ENCODE results near the gene UBL4B. TPM values are rescaled to one million over a fixed set of nuclear protein-coding genes. Genes with fewer than 3 reads are reported as not detected.

The UBL4B gene
- total and polyA plus RNA-seq, 2 donors (not counting 3 experiments of a cell fraction or from before 2014, with no cell fraction given): not detected

DNA sequence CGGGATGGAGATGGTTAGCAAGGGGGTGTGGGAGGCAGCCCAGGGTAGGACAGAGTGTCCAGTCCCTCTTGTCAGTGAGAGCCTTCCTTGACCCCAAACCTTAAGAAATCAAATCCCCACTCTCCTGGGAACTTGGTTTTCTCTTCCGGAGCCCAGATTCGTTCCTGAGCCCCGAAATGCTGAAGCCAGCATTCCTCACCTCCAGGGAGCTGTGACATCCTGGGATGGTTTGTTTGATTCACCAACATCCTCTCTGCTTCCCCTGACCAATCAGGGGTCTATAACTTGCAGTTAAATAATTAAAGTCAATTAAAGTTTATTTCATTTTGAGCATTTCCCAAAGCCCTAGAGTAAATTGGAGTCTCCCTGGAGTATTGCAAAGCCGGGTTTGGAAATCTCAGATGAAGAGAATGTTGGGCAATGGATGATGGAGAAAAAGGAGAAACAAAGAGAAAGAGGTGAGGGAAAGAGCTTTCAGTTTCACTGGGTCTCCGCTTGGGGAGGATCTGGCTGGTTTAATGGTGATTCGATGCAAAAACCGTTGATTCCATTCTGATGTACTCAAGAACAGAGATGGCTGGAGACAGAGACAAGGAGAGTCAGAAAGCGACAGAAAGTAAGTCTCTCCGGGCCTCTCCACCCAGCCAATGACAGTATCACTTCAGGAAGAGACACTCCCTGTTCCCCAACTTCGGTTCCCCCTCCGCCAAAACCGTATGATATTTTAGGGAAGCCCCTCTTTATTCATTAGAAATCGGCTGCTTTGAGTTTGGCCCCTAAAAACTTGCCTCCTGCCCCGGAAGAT lies 29.0 kb upstream of the UBL4B start:
- CTCF ChIA-PET: interaction anchor here (1.5 to 2.0 kb wide), 3 partner anchors 8 to 30 kb away, joined by 4 to 6 read pairs (median 4); no protein-coding TSS in a partner anchor
- Histone ChIP-seq H3K4me3 (replicated peaks in 1 of 3; ENCODE audit: insufficient read depth in 1 of 3, low read depth in 1 of 3, low read length in 3 of 3) (no peak overlapping the region), H4K20me1 (replicated peaks; ENCODE audit: control insufficient read depth, extremely low read depth, insufficient read depth, low read length) (no peaks in the 10 kb centered on the region)

More for the DNA sequence above, 29.0 kb upstream of the UBL4B start:
- Histone ChIP-seq H3K79me2 (ENCODE audit: control insufficient read depth, insufficient read depth, low read length) (no peaks in the 10 kb centered on the region), H3K27me3 (ENCODE audit: control insufficient read depth in 2 of 2, insufficient read depth in 2 of 2, low read length in 2 of 2) (peaks cover 57 to 58% of the 10 kb centered on the region in 2 experiments), H3K4me1 (ENCODE audit: control insufficient read depth, extremely low read depth, insufficient read depth, low read length) (peaks cover 6% of the 10 kb centered on the region), H3K27ac (ENCODE audit: insufficient read depth, low read depth, low read length) (no peak overlapping the region), H3K9me1 (replicated peaks; ENCODE audit: control insufficient read depth, extremely low read depth, insufficient read depth, low read length) (no peaks in the 10 kb centered on the region), H3K9ac (replicated peaks; ENCODE audit: extremely low read depth, insufficient read depth, low read length) (no peak overlapping the region), H2AFZ (ENCODE audit: low read depth, low read length) (no peak overlapping the region), H3K4me2 (ENCODE audit: insufficient read depth, low read length) (no peak overlapping the region), H3K36me3 (ENCODE audit: control insufficient read depth in 2 of 2, extremely low read depth in 1 of 2, insufficient read depth in 2 of 2, low read length in 2 of 2) (no peaks in the 10 kb centered on the region), H3K9me3 (replicated peaks; ENCODE audit: control insufficient read depth, insufficient read depth, low read length) (no peaks in the 10 kb centered on the region)
- POLR2A ChIA-PET: no interaction called here
- TF ChIP-seq GATA2 (IDR thresholded peaks at IDR 0.05; ENCODE audit: insufficient read depth, insufficient read length, low read depth, low read length) (no peak), POLR2A (IDR thresholded peaks at IDR 0.05; ENCODE audit: low read depth, low read length) (no peak), EZH2 (IDR thresholded peaks at IDR 0.05; ENCODE audit: borderline replicate concordance, low read depth, low read length, severe bottlenecking) (no peak), MYC (IDR thresholded peaks at IDR 0.05; ENCODE audit: low read depth, low read length) (no peak)
- TF ChIP-seq, protein P1, sequence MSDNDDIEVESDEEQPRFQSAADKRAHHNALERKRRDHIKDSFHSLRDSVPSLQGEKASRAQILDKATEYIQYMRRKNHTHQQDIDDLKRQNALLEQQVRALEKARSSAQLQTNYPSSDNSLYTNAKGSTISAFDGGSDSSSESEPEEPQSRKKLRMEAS (IDR thresholded peaks at IDR 0.05; ENCODE audit: insufficient read depth, insufficient read length): no peak
- TF ChIP-seq, protein P2, sequence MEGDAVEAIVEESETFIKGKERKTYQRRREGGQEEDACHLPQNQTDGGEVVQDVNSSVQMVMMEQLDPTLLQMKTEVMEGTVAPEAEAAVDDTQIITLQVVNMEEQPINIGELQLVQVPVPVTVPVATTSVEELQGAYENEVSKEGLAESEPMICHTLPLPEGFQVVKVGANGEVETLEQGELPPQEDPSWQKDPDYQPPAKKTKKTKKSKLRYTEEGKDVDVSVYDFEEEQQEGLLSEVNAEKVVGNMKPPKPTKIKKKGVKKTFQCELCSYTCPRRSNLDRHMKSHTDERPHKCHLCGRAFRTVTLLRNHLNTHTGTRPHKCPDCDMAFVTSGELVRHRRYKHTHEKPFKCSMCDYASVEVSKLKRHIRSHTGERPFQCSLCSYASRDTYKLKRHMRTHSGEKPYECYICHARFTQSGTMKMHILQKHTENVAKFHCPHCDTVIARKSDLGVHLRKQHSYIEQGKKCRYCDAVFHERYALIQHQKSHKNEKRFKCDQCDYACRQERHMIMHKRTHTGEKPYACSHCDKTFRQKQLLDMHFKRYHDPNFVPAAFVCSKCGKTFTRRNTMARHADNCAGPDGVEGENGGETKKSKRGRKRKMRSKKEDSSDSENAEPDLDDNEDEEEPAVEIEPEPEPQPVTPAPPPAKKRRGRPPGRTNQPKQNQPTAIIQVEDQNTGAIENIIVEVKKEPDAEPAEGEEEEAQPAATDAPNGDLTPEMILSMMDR (IDR thresholded peaks at IDR 0.05; ENCODE audit: extremely low read depth in 1 of 2, insufficient read depth in 1 of 2, low read depth in 1 of 2, low read length in 2 of 2): no peak
- DNase-seq (ENCODE audit: low read depth, low spot score): no peak
- intact Hi-C loops (cut with micrococcal nuclease): no loop called here
- FAIRE-seq: no peak
- dilution Hi-C loops (cut with MboI; ENCODE audit: extremely low pct_ligation_motif_present, low sequenced_read_pairs): no loop called here
- BruUV-seq (replicated peaks): no TSS peak

Measured in endothelial cell of umbilical vein (primary cell).